Naive thymus-derived CD4-positive, alpha-beta T cell (primary cell): ENCODE data around the gene POMT1. TPM values are rescaled to one million over a fixed set of nuclear protein-coding genes. Genes with fewer than 3 reads are reported as not detected.
"Not testable (repeated sequence)": the region's sequence is repeated elsewhere in the genome, so short reads cannot be mapped to it uniquely, and the experiment has no call there.

ENCODE experiments used
- ATAC-seq: fragments of 150-1000 bp; cut with Tn5 transposase; 2 replicates; pipeline ENCODE4 v1.10.0; 2021; ENCODE audit warnings: mild to moderate bottlenecking, moderate library complexity
- CTCF ChIA-PET: fragments of 350-600 bp; sonication (Branson Sonifier 250); formaldehyde crosslinking; loops from one replicate; lab custom pipeline; 2021; ENCODE audit warnings: antibody characterized with exemption; lab: Charles Lee
- POLR2A ChIA-PET: fragments of 350-600 bp; sonication (Branson Sonifier 250); formaldehyde crosslinking; loops from one replicate; lab custom pipeline; 2021; ENCODE audit warnings: antibody characterized with exemption, inconsistent platforms; lab: Charles Lee
- DNase-seq, 9 donors: peaks; one replicate each; pipeline versions ENCODE4 v3.0.0 to v3.0.0-alpha.2; 2020 to 2022; ENCODE audit warnings: mixed read lengths in 1 of 9
- H3K27ac ChIP-seq: one replicate; pipeline ENCODE4 v1.7.0; 2013; ENCODE audit warnings: mild to moderate bottlenecking, low read depth, low read length, moderate library complexity
- H3K27me3 ChIP-seq, 2 donors: one replicate each; pipeline ENCODE4 v1.7.0; 2013; ENCODE audit warnings: low read length in 2 of 2, mild to moderate bottlenecking in 2 of 2, moderate library complexity in 2 of 2; ENCODE audit not compliant: control insufficient read depth in 2 of 2, insufficient read depth in 2 of 2
- H3K36me3 ChIP-seq, 3 experiments: 1 replicate in 2 of 3; 2 replicates in 1 of 3; pipeline ENCODE4 v1.7.0; 2013; ENCODE audit warnings: low read length in 3 of 3, mild to moderate bottlenecking in 3 of 3, moderate library complexity in 1 of 3; ENCODE audit not compliant: insufficient read depth in 3 of 3, control insufficient read depth in 2 of 3
- H3K4me1 ChIP-seq, 2 donors: one replicate each; pipeline ENCODE4 v1.7.0; 2013; ENCODE audit warnings: low read length in 2 of 2, mild to moderate bottlenecking in 2 of 2, moderate library complexity in 1 of 2; ENCODE audit not compliant: control insufficient read depth in 2 of 2, insufficient read depth in 2 of 2
- H3K4me3 ChIP-seq: 2 replicates; pipeline ENCODE4 v1.7.0; 2013; ENCODE audit warnings: mild to moderate bottlenecking, low read length
- H3K9me3 ChIP-seq, 3 experiments: 1 replicate in 2 of 3; 2 replicates in 1 of 3; pipeline ENCODE4 v1.7.0; 2013; ENCODE audit warnings: low read length in 3 of 3; ENCODE audit not compliant: control insufficient read depth in 2 of 3
- H3K27ac Mint-ChIP-seq, 9 donors: one replicate each; pipeline ENCODE4 v1.8.0; 2020 to 2022; ENCODE audit warnings: mixed read lengths in 9 of 9, mild to moderate bottlenecking in 8 of 9, moderate library complexity in 5 of 9, inconsistent platforms in 2 of 9
- H3K27me3 Mint-ChIP-seq, 5 donors: one replicate each; pipeline ENCODE4 v1.8.0; 2021 to 2022; ENCODE audit warnings: mixed read lengths in 5 of 5, mild to moderate bottlenecking in 1 of 5
- H3K36me3 Mint-ChIP-seq, 5 donors: one replicate each; pipeline ENCODE4 v1.8.0; 2020 to 2022; ENCODE audit warnings: mixed read lengths in 5 of 5, mild to moderate bottlenecking in 3 of 5, inconsistent platforms in 1 of 5
- H3K4me1 Mint-ChIP-seq, 7 donors: one replicate each; pipeline ENCODE4 v1.8.0; 2020 to 2022; ENCODE audit warnings: mixed read lengths in 7 of 7, mild to moderate bottlenecking in 3 of 7, inconsistent platforms in 1 of 7
- H3K4me3 Mint-ChIP-seq, 10 donors: one replicate each; pipeline ENCODE4 v1.8.0; 2020 to 2022; ENCODE audit warnings: mild to moderate bottlenecking in 10 of 10, mixed read lengths in 10 of 10, moderate library complexity in 6 of 10, inconsistent platforms in 2 of 10
- H3K9me3 Mint-ChIP-seq, 11 donors: one replicate each; pipeline ENCODE4 v1.8.0; 2020 to 2022; ENCODE audit warnings: mixed read lengths in 11 of 11, mild to moderate bottlenecking in 4 of 11, inconsistent platforms in 1 of 11, moderate library complexity in 1 of 11
- intact Hi-C, 2 donors: fragments of 100-400 bp; cut with micrococcal nuclease; formaldehyde crosslinking; loops; one replicate each; pipeline ENCODE4 v1.15.1; 2023
- polyA plus RNA-seq, 2 donors: library from polyadenylated mRNA; unstranded; fragments of 300-500 nt; fragmentation: Illumina TruSeq; gene quantifications; one replicate each; pipeline ENCODE4 v1.2.3, GENCODE V29; 2021
- total RNA-seq, 6 experiments: library from RNA in 5 of 6; stranded (reverse) in 5 of 6; gene quantifications; 1 replicate in 5 of 6; 2 replicates in 1 of 6; pipeline ENCODE4 v1.2.3 and lab custom pipeline; 2021 to 2026

Gene POMT1
- total RNA-seq (10 to 100 TPM; 40.0 to 55.8 (median 47.7) TPM), polyA plus RNA-seq (10 to 100 TPM; 13.3 to 15.1 TPM), total RNA-seq (lab: John Stamatoyannopoulos, UW) (50.1 reads per million, percentile 71 among the genes with 10 or more reads in this experiment)

GRCh38 chr9:131502781-131503625, at the start of gene POMT1:
POMT1 (plus strand) TSS chr9:131502918; CDS start chr9:131504219, 1,301 bp downstream.
- intact Hi-C loops = loop anchor here (1.0 to 5.0 kb wide), 11 partner anchors 28 to 739 kb away; partner anchors contain the start of genes NUP214 (in 2 of the 2), UCK1 (in 2 of the 2), FAM78A (in 1 of the 2) and PRRC2B (in 1 of the 2)
- Mint-ChIP-seq H3K27ac (peak within 1 kb of the TSS; percentile 88 to 98 (median 93)), H3K4me3 (peak within 1 kb of the TSS; percentile 89 to 99 (median 94)), H3K27me3 (no peaks in the 10 kb centered on the region), H3K4me1 (peaks cover 51 to 73% (median 60%) of the 10 kb centered on the region in 7 donors), H3K9me3 (peaks cover 0 to 5% (median 0%) of the 10 kb centered on the region in 11 donors), H3K36me3 (peaks cover 0 to 13% (median 8%) of the 10 kb centered on the region in 5 donors)
- no peaks in the 10 kb centered on the region for H3K27me3 ChIP-seq
- peak within 1 kb of the TSS; percentile 88 for H3K27ac ChIP-seq
- peak within 1 kb of the TSS; percentile 79 for H3K4me3 ChIP-seq
- H3K36me3 ChIP-seq = peaks cover 0 to 19% (median 4%) of the 10 kb centered on the region in 3 experiments
- ChIA-PET CTCF (interaction anchor here (0.5 to 0.7 kb wide), 3 partner anchors 132 to 159 kb away, joined by 3 read pairs; no protein-coding TSS in a partner anchor), POLR2A (interaction anchor here (0.6 to 1.6 kb wide), 11 partner anchors 9 to 327 kb away, joined by 3 to 6 read pairs (median 3); no protein-coding TSS in a partner anchor)
- no peaks in the 10 kb centered on the region for H3K9me3 ChIP-seq
- H3K4me1 ChIP-seq = peaks cover 41 to 42% of the 10 kb centered on the region in 2 donors
- DNase-seq (peak; percentile 85 to 93 (median 90)), ATAC-seq (peak; percentile 77)

- Mint-ChIP-seq H3K4me3 (no peak overlapping the region), H3K27ac (peak overlapping the region in 4 of 9 donors; percentile 24 to 72 (median 45)), H3K27me3 (no peaks in the 10 kb centered on the region), H3K9me3 (no peaks in the 10 kb centered on the region), H3K36me3 (peaks cover 9 to 59% (median 34%) of the 10 kb centered on the region in 5 donors), H3K4me1 (peaks cover 5 to 41% (median 24%) of the 10 kb centered on the region in 7 donors)
- H3K4me3 ChIP-seq = no peak overlapping the region
- intact Hi-C loops = no loop called here
- H3K4me1 ChIP-seq = no peaks in the 10 kb centered on the region
- ChIA-PET POLR2A (interaction anchor here (0.7 kb wide), 1 partner anchor 63 kb away, joined by 4 read pairs; no protein-coding TSS in a partner anchor), CTCF (no interaction called here)
- no peaks in the 10 kb centered on the region for H3K27me3 ChIP-seq
- H3K9me3 ChIP-seq = no peaks in the 10 kb centered on the region
- ATAC-seq (no peak), DNase-seq (no peak)
- no peak overlapping the region for H3K27ac ChIP-seq
- H3K36me3 ChIP-seq = peaks cover 15 to 84% (median 30%) of the 10 kb centered on the region in 3 experiments
Observed at GRCh38 chr9:131454028-131454427, 48.7 kb upstream of the POMT1 start.

GRCh38 chr9:131455655-131456054, 47.1 kb upstream of the POMT1 start:
- intact Hi-C loops = not testable (repeated sequence)

GRCh38 chr9:131457746-131458145, 45.0 kb upstream of the POMT1 start:
- ChIA-PET POLR2A (interaction anchor here (1.9 kb wide), 1 partner anchor 43 kb away, joined by 5 read pairs; no protein-coding TSS in a partner anchor), CTCF (interaction anchor here (1.1 kb wide), 1 partner anchor 20 kb away, joined by 3 read pairs; no protein-coding TSS in a partner anchor)
- H3K36me3 Mint-ChIP-seq = peaks cover 15 to 56% (median 35%) of the 10 kb centered on the region in 5 donors
- peaks cover 8 to 36% (median 16%) of the 10 kb centered on the region in 7 donors for H3K4me1 Mint-ChIP-seq
- H3K27me3 ChIP-seq = no peaks in the 10 kb centered on the region
- H3K4me3 ChIP-seq = no peak overlapping the region
- H3K9me3 Mint-ChIP-seq = no peaks in the 10 kb centered on the region
- no peak overlapping the region for H3K4me3 Mint-ChIP-seq
- H3K9me3 ChIP-seq = no peaks in the 10 kb centered on the region
- peak overlapping the region in 8 of 9 donors; percentile 38 to 63 (median 52) for H3K27ac Mint-ChIP-seq
- H3K27me3 Mint-ChIP-seq = no peaks in the 10 kb centered on the region
- ATAC-seq = no peak
- H3K36me3 ChIP-seq = peaks cover 31 to 89% (median 35%) of the 10 kb centered on the region in 3 experiments
- H3K27ac ChIP-seq = no peak overlapping the region
- no peak for DNase-seq
- intact Hi-C loops = no loop called here
- H3K4me1 ChIP-seq = no peaks in the 10 kb centered on the region

More at GRCh38 chr9:131455655-131456054, 47.1 kb upstream of the POMT1 start:
- Mint-ChIP-seq H3K27ac (peak overlapping the region in 1 of 9 donors; percentile 12), H3K4me1 (peaks cover 1 to 39% (median 22%) of the 10 kb centered on the region in 7 donors), H3K36me3 (peaks cover 9 to 56% (median 34%) of the 10 kb centered on the region in 5 donors)
- H3K27me3 ChIP-seq, H3K9me3 Mint-ChIP-seq, H3K4me1 ChIP-seq, H3K27ac ChIP-seq, POLR2A ChIA-PET, H3K4me3 ChIP-seq, ATAC-seq, H3K27me3 Mint-ChIP-seq, DNase-seq, H3K4me3 Mint-ChIP-seq, H3K9me3 ChIP-seq, CTCF ChIA-PET: not testable (repeated sequence)
- peaks cover 24 to 87% (median 31%) of the 10 kb centered on the region in 3 experiments for H3K36me3 ChIP-seq

- Mint-ChIP-seq H3K27me3 (no peaks in the 10 kb centered on the region), H3K4me3 (no peak overlapping the region), H3K27ac (peak overlapping the region in 4 of 9 donors; percentile 34 to 76 (median 58)), H3K4me1 (peaks cover under 1 to 28% (median 16%) of the 10 kb centered on the region in 7 donors), H3K36me3 (peaks cover 15 to 56% (median 35%) of the 10 kb centered on the region in 5 donors), H3K9me3 (no peaks in the 10 kb centered on the region)
- Histone ChIP-seq H3K36me3 (peaks cover 31 to 96% (median 44%) of the 10 kb centered on the region in 3 experiments), H3K9me3 (no peaks in the 10 kb centered on the region), H3K4me3 (no peak overlapping the region), H3K4me1 (no peaks in the 10 kb centered on the region), H3K27me3 (no peaks in the 10 kb centered on the region), H3K27ac (no peak overlapping the region)
- intact Hi-C loops = no loop called here
- ATAC-seq (no peak), DNase-seq (no peak)
- POLR2A ChIA-PET = interaction anchor here (1.9 kb wide), 1 partner anchor 42 kb away, joined by 5 read pairs; no protein-coding TSS in a partner anchor
- CTCF ChIA-PET = interaction anchor here (0.8 kb wide), 1 partner anchor 19 kb away, joined by 3 read pairs; no protein-coding TSS in a partner anchor
Observed at GRCh38 chr9:131459056-131459455, 43.7 kb upstream of the POMT1 start.

GRCh38 chr9:131461166-131461565, 41.6 kb upstream of the POMT1 start:
- intact Hi-C loops = no loop called here
- H3K36me3 ChIP-seq = peaks cover 34 to 96% (median 48%) of the 10 kb centered on the region in 3 experiments
- no peaks in the 10 kb centered on the region for H3K4me1 ChIP-seq
- H3K4me3 ChIP-seq = no peak overlapping the region
- no peaks in the 10 kb centered on the region for H3K9me3 Mint-ChIP-seq
- peaks cover 0 to 25% (median 16%) of the 10 kb centered on the region in 7 donors for H3K4me1 Mint-ChIP-seq
- H3K27ac ChIP-seq = no peak overlapping the region
- DNase-seq (no peak), ATAC-seq (no peak)
- ChIA-PET POLR2A (interaction anchor here (1.1 kb wide), 1 partner anchor 22 kb away, joined by 3 read pairs; no protein-coding TSS in a partner anchor), CTCF (interaction anchor here (0.9 kb wide), 1 partner anchor 36 kb away, joined by 3 read pairs; no protein-coding TSS in a partner anchor)
- no peaks in the 10 kb centered on the region for H3K27me3 Mint-ChIP-seq
- peak overlapping the region in 7 of 9 donors; percentile 8 to 60 (median 51) for H3K27ac Mint-ChIP-seq
- no peaks in the 10 kb centered on the region for H3K27me3 ChIP-seq
- H3K9me3 ChIP-seq = no peaks in the 10 kb centered on the region
- peak overlapping the region in 2 of 10 donors; percentile 21 to 23 for H3K4me3 Mint-ChIP-seq
- peaks cover 19 to 53% (median 38%) of the 10 kb centered on the region in 5 donors for H3K36me3 Mint-ChIP-seq
